ENCODE results near the gene IDS. TPM values are rescaled to one million over a fixed set of nuclear protein-coding genes. Genes with fewer than 3 reads are reported as not detected.
"Not testable (repeated sequence)": the region's sequence is repeated elsewhere in the genome, so short reads cannot be mapped to it uniquely, and the experiment has no call there.

The IDS gene
- total RNA-seq, 2 experiments from 2014 or later: 52.6 to 64.3 TPM

- peaks cover 32% of the 10 kb centered on the region for H3K4me1 Mint-ChIP-seq
Observed at GRCh38 chrX:149526318-149527033, 21.4 kb upstream of the IDS start.

GRCh38 chrX:149525903-149526302 is 20.8 kb upstream of the IDS start:
- intact Hi-C loops (cut with DNase I, micrococcal nuclease): loop anchor here in 1 of 2 experiments (5.0 kb wide), 2 partner anchors 106 to 301 kb away; partner anchors contain the start of gene TMEM185A
- DNase-seq: peak; percentile 10
- H3K4me1 Mint-ChIP-seq: peaks cover 34% of the 10 kb centered on the region
- ATAC-seq: peak; percentile 31
- H3K36me3 Mint-ChIP-seq (ENCODE audit: low read depth); H3K9me3 Mint-ChIP-seq (ENCODE audit: low read depth); H3K4me3 Mint-ChIP-seq; CTCF ChIA-PET; H3K27me3 Mint-ChIP-seq: not testable (repeated sequence)
- POLR2A ChIA-PET: interaction anchor here (1.1 kb wide), 1 partner anchor 21 kb away, joined by 3 read pairs; the partner anchor contains the start of gene IDS
- H3K27ac Mint-ChIP-seq: peak overlapping the region; percentile 74

More at GRCh38 chrX:149526318-149527033, 21.4 kb upstream of the IDS start:
- intact Hi-C loops (cut with DNase I, micrococcal nuclease): loop anchor here in 1 of 2 experiments (5.0 kb wide), 2 partner anchors 106 to 301 kb away; partner anchors contain the start of gene TMEM185A
- H3K36me3 Mint-ChIP-seq (ENCODE audit: low read depth); POLR2A ChIA-PET; CTCF ChIA-PET; ATAC-seq; DNase-seq; H3K9me3 Mint-ChIP-seq (ENCODE audit: low read depth); H3K27me3 Mint-ChIP-seq; H3K4me3 Mint-ChIP-seq: not testable (repeated sequence)
- peak overlapping the region; percentile 74 for H3K27ac Mint-ChIP-seq

GRCh38 chrX:149525389-149525788 is 20.3 kb upstream of the IDS start:
- peak; percentile 92 for ATAC-seq
- H3K4me1 Mint-ChIP-seq: peaks cover 39% of the 10 kb centered on the region
- CTCF ChIA-PET; H3K27ac Mint-ChIP-seq; H3K4me3 Mint-ChIP-seq; H3K9me3 Mint-ChIP-seq (ENCODE audit: low read depth); H3K27me3 Mint-ChIP-seq; H3K36me3 Mint-ChIP-seq (ENCODE audit: low read depth): not testable (repeated sequence)
- peak; percentile 79 for DNase-seq
- POLR2A ChIA-PET: interaction anchor here (1.1 kb wide), 1 partner anchor 20 kb away, joined by 3 read pairs; the partner anchor contains the start of gene IDS
- intact Hi-C loops (cut with DNase I, micrococcal nuclease): loop anchor here in 1 of 2 experiments (5.0 kb wide), 2 partner anchors 107 to 302 kb away; partner anchors contain the start of gene TMEM185A

GRCh38 chrX:149522916-149523315 is 17.8 kb upstream of the IDS start:
- ChIA-PET CTCF (interaction anchor here (1.1 to 2.1 kb wide), 2 partner anchors 10 to 13 kb away, joined by 3 to 16 read pairs; no protein-coding TSS in a partner anchor), POLR2A (no interaction called here)
- no peaks in the 10 kb centered on the region for H3K36me3 Mint-ChIP-seq (ENCODE audit: low read depth)
- no peak for DNase-seq
- no peak overlapping the region for H3K27ac Mint-ChIP-seq
- H3K4me3 Mint-ChIP-seq: no peak overlapping the region
- intact Hi-C loops (cut with DNase I, micrococcal nuclease): loop anchor here in 1 of 2 experiments (2.0 to 5.0 kb wide), 2 partner anchors 18 to 1169 kb away; partner anchors contain the start of genes IDS and MTMR1
- no peaks in the 10 kb centered on the region for H3K27me3 Mint-ChIP-seq
- no peak for ATAC-seq
- no peaks in the 10 kb centered on the region for H3K9me3 Mint-ChIP-seq (ENCODE audit: low read depth)
- H3K4me1 Mint-ChIP-seq: peaks cover 41% of the 10 kb centered on the region

- Mint-ChIP-seq H3K9me3 (ENCODE audit: low read depth) (no peaks in the 10 kb centered on the region), H3K4me1 (peaks cover 38% of the 10 kb centered on the region), H3K27me3 (no peaks in the 10 kb centered on the region), H3K27ac (peak overlapping the region; percentile 58), H3K36me3 (ENCODE audit: low read depth) (no peaks in the 10 kb centered on the region), H3K4me3 (no peak overlapping the region)
- no peak for DNase-seq
- POLR2A ChIA-PET: no interaction called here
- CTCF ChIA-PET: interaction anchor here (2.1 kb wide), 1 partner anchor 9 kb away, joined by 16 read pairs; no protein-coding TSS in a partner anchor
- ATAC-seq: no peak
- intact Hi-C loops (cut with DNase I, micrococcal nuclease): loop anchor here in 1 of 2 experiments (5.0 kb wide), 1 partner anchor 1171 kb away; the partner anchor contains the start of gene MTMR1
Observed at GRCh38 chrX:149521438-149521837, 16.3 kb upstream of the IDS start.

GRCh38 chrX:149520636-149521277 is 15.7 kb upstream of the IDS start:
- H3K9me3 Mint-ChIP-seq (ENCODE audit: low read depth); H3K36me3 Mint-ChIP-seq (ENCODE audit: low read depth); POLR2A ChIA-PET; H3K27ac Mint-ChIP-seq; H3K27me3 Mint-ChIP-seq; DNase-seq; ATAC-seq; CTCF ChIA-PET: not testable (repeated sequence)
- Mint-ChIP-seq H3K4me3 (peak overlapping the region; percentile 24), H3K4me1 (peaks cover 41% of the 10 kb centered on the region)
- intact Hi-C loops (cut with DNase I, micrococcal nuclease): loop anchor here in 1 of 2 experiments (5.0 kb wide), 1 partner anchor 1172 kb away; the partner anchor contains the start of gene MTMR1

- no peak overlapping the region for H3K4me3 Mint-ChIP-seq
- ATAC-seq: no peak
Observed at GRCh38 chrX:149518236-149518635, 13.1 kb upstream of the IDS start.

GRCh38 chrX:149517308-149517707 is 12.2 kb upstream of the IDS start:
- ChIA-PET CTCF (no interaction called here), POLR2A (no interaction called here)
- H3K27me3 Mint-ChIP-seq: no peaks in the 10 kb centered on the region
- no peaks in the 10 kb centered on the region for H3K9me3 Mint-ChIP-seq (ENCODE audit: low read depth)
- H3K27ac Mint-ChIP-seq: no peak overlapping the region
- H3K4me3 Mint-ChIP-seq: no peak overlapping the region
- ATAC-seq (no peak), DNase-seq (no peak)
- peaks cover 44% of the 10 kb centered on the region for H3K4me1 Mint-ChIP-seq
- H3K36me3 Mint-ChIP-seq (ENCODE audit: low read depth): no peaks in the 10 kb centered on the region
- intact Hi-C loops (cut with DNase I, micrococcal nuclease): loop anchor here in 1 of 2 experiments (10.0 kb wide), 1 partner anchor 117 kb away; the partner anchor contains the start of gene TMEM185A

More at GRCh38 chrX:149518236-149518635, 13.1 kb upstream of the IDS start:
- H3K36me3 Mint-ChIP-seq (ENCODE audit: low read depth): no peaks in the 10 kb centered on the region
- ChIA-PET POLR2A (no interaction called here), CTCF (no interaction called here)
- intact Hi-C loops (cut with DNase I, micrococcal nuclease): loop anchor here in 1 of 2 experiments (10.0 kb wide), 1 partner anchor 117 kb away; the partner anchor contains the start of gene TMEM185A
- no peaks in the 10 kb centered on the region for H3K9me3 Mint-ChIP-seq (ENCODE audit: low read depth)
- DNase-seq: no peak
- H3K4me1 Mint-ChIP-seq: peaks cover 44% of the 10 kb centered on the region
- no peak overlapping the region for H3K27ac Mint-ChIP-seq
- H3K27me3 Mint-ChIP-seq: no peaks in the 10 kb centered on the region

GRCh38 chrX:149516604-149517003 is 11.5 kb upstream of the IDS start:
- no peaks in the 10 kb centered on the region for H3K9me3 Mint-ChIP-seq (ENCODE audit: low read depth)
- DNase-seq: no peak
- ATAC-seq: no peak
- no peak overlapping the region for H3K4me3 Mint-ChIP-seq
- CTCF ChIA-PET: no interaction called here
- H3K27ac Mint-ChIP-seq: no peak overlapping the region
- H3K4me1 Mint-ChIP-seq: peaks cover 41% of the 10 kb centered on the region
- intact Hi-C loops (cut with DNase I, micrococcal nuclease): loop anchor here in 1 of 2 experiments (10.0 kb wide), 1 partner anchor 118 kb away; the partner anchor contains the start of gene TMEM185A
- H3K36me3 Mint-ChIP-seq (ENCODE audit: low read depth): no peaks in the 10 kb centered on the region
- no peaks in the 10 kb centered on the region for H3K27me3 Mint-ChIP-seq
- POLR2A ChIA-PET: no interaction called here

GRCh38 chrX:149515954-149516602 is 11.0 kb upstream of the IDS start:
- Mint-ChIP-seq H3K27ac (no peak overlapping the region), H3K4me3 (no peak overlapping the region), H3K27me3 (no peaks in the 10 kb centered on the region), H3K4me1 (peaks cover 37% of the 10 kb centered on the region), H3K9me3 (ENCODE audit: low read depth) (no peaks in the 10 kb centered on the region), H3K36me3 (ENCODE audit: low read depth) (no peaks in the 10 kb centered on the region)
- ATAC-seq (no peak), DNase-seq (no peak)
- POLR2A ChIA-PET: no interaction called here
- intact Hi-C loops (cut with DNase I, micrococcal nuclease): loop anchor here in 1 of 2 experiments (10.0 kb wide), 1 partner anchor 119 kb away; the partner anchor contains the start of gene TMEM185A
- CTCF ChIA-PET: no interaction called here

All from activated CD4-positive, alpha-beta T cell treated with anti-CD3 and anti-CD28 coated beads for 36 hours (primary cell).